Stomach (tissue), 4 donors: Measurements from ENCODE around the gene M1AP.

Experiments
- CTCF ChIP-seq, 7 experiments: fragments of 450-650 bp in 4 of 7; fragments of 200-600 bp in 3 of 7; sonication (generic) in 3 of 7; IDR thresholded peaks; one replicate each; pipeline ENCODE4 v1.5.1; 2016 to 2019; ENCODE audit warnings: antibody characterized with exemption in 7 of 7, control low read depth in 2 of 7, mild to moderate bottlenecking in 1 of 7
- EP300 ChIP-seq: sonication (generic); formaldehyde crosslinking; IDR thresholded peaks from one replicate; pipeline ENCODE4 v1.6.1; 2017; ENCODE audit warnings: antibody characterized with exemption
- POLR2A ChIP-seq, 4 donors: fragments of 450-650 bp; IDR thresholded peaks; one replicate each; pipeline ENCODE4 v1.6.1; 2016; ENCODE audit warnings: antibody characterized with exemption in 4 of 4, control low read depth in 2 of 4, mild to moderate bottlenecking in 1 of 4, moderate library complexity in 1 of 4

GRCh38 chr2:74682501-74682900, 34.4 kb upstream of the M1AP start:
- no peak for TF ChIP-seq CTCF (IDR thresholded peaks at IDR 0.05)
- TF ChIP-seq EP300 = no peak
- TF ChIP-seq POLR2A (IDR thresholded peaks at IDR 0.05) = no peak
